HG03175 (cell line): ENCODE measurements around the gene CA7.
A peak's percentile ranks its signal among the peaks of the same experiment; 100 is the strongest.

Experiments used
- ATAC-seq: cut with Tn5 transposase; IDR thresholded peaks from one replicate; pipeline ENCODE4 v1.9.1; 2021; ENCODE audit warnings: mild to moderate bottlenecking, moderate library complexity; ENCODE audit not compliant: unreplicated experiment

Gene CA7

DNA sequence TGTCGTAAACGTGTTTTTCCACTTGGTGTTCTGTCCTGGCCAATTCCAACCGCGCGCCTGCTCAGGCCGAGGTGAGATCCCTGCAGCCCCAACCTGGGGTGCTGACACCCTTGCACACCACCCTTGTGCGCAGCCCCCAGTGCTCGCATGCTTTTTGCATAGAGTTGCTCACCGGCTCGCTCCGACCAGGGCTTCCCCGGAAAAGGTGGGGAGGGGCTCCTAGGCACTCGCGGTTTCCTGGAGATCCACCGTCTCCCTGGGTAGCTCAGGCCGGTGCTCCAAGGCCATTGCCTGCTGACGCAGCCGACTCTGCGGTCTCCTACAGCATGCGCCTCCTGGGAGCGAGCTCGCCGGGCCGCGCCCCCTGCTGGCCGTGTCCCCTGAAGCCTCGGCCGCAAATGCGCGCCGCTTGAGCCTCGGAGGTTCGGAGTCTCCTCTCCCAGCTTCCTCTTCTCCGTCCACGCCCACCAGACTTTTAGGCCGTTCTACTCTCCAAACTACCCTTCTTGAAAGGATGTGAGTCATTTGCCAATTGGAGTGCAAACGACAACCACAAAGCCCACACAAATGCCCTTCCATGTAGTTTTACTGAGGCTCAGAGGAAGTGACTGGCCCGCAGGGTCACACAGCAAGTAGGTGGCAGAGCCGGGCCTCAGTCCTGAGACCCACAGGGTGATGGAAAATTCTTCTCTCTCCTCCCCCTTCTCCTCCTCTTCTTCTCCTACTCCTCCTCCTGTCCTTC is 28.9 kb downstream of the CA7 start:
- peak; percentile 86 for ATAC-seq

DNA sequence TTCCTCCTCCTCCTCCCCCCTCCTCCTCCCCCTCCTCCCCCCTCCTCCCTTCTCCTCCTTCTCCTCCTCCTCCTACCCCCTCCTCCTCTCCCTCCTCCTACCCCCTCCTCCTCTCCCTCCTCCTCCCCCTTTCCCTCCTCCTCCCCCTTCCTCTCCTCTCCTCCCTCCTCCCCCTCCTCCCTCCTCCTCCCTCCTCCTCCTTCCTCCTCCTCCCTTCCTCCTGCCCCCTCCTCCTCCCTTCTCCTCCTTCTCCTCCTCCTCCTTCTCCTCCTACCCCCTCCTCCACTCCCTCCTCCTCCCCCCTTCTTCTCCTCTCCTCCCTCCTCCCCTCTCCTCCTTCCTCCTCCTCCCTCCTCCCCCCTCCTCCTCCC is 29.5 kb downstream of the CA7 start:
- no peak for ATAC-seq

DNA sequence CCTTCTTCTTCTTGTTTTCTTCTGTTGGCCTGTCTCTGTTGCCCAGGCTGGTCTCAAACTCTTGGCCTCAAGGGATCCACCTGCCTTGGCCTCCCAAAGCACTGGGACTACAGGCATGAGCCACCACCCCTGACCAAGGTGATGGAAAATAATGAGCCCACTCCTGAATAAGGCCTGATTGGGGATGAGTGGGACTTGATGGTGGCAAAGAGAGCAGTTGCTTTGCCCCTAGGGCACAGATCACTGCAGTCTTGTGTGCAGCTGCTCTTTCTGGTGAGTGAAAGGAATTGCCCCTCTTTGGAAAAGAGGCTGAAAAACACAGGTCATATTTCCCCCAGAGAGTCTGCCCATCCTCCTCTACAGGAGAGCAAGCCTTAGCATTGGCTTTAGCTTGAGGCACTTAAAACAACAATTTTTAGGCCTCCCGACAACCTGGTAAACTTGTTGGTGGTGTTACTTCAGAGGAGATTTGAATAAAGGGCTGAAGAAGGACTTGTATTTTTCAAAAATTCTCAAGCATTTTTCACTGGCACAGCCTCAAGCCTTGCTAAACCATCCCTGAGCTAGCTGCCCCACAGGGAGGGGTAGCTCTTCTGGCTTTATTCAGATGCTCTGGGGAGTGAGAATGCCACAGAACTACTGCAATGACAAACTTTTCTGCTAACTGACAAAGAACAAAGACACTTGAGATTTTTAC is 30.0 kb downstream of the CA7 start:
- no peak for ATAC-seq

DNA sequence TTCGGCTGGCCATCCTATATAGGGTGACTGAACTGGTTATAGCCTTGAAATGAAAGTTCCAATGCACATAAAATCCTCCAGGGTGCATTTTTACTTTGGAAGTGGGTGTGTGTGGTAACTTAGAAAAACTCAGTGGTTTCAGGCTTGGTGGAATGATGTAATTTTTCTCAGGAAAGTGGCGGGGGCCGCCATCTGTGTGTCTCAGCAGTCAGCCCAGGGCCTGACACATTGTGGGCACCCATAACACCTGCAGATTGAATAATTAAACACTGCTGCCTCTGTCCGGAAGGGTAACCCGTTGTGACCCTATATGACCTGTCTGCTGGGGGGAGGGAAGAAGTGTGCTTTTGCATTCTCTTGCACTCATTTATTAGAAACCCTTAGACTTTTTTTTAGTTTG is 33.9 kb downstream of the CA7 start:
- ATAC-seq, result peak; percentile 23

DNA sequence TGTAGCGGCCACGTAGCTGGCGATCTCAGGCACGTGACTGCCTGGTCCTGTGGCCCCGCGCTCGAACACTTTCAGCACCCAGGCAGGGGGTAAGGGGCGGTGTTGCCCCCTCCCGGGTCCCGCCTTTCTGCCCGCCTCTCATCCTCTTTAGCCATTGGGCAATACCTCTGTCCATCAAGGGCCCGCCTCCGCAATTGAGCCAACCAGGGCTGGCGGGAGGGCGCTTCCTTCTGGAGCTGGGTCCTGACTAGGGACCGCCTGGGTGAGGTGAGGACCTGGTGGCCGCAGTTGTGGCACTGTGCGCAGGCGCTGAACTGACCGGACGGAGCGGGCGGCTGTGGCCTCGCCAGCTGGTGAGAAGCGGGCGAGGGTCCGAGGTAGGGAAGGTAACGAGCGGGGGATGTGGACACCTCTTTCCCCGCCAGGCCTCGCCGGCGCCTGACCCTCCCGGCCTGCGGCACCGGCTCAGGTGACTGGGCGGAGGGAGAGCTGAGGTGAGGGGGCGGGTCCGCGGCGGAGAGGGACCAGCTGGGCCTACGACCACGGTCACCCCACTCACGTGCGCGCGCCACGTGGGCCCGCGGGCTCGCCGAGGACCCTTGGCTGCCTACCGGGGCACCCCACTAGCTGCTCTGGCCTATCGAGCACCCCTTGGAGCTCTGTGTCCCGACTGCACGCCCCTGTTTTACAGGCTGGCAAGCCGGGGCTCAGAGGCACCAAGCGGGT is 36.2 kb downstream of the CA7 start, which contains the start of gene PDP2:
TSS of gene PDP2 (plus strand) at position 228 of the 726 bp plus-strand sequence. CDS start 3,770 bp downstream, outside the sequence.
- ATAC-seq, result peak; percentile 96

DNA sequence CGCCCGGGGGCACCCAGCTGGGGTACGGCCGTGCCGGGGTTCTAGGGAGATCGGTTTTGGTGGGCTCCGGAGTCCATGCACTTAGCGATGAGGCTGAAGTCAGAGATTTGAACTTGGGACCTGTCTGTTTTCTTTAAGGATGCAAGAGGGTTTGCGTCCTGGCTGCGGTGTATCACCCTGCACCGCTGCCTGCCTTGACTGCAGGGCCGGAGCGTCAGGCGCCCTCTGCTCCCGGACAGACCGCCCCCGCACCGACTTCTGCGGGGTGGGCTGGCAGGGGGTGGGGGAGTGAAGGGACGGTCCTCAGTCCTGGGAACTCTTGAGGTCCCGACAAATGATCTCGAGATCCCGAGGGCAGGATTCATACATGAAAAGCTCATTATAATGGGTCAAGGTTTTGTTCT is 36.8 kb downstream of the CA7 start:
- peak; percentile 4 for ATAC-seq

DNA sequence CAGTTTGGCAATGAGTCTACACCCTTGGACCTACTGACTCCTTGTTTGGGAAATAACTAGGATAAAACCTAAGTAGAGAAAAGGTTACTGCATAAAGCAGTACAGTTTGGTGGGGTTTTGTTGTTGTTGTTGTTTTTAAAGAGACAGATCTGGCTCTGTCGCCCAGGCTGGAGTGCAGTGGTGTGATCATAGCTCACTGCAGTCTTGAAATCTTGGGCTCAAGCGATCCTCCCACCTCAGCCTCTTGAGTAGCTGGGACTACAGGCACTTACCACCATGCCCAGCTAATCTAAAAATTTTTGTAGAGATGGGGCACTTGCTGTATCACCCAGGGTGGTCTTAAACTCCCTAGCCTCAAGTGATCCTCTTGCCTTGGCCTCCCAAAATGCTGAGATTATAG is 37.3 kb downstream of the CA7 start:
- ATAC-seq, result no peak

DNA sequence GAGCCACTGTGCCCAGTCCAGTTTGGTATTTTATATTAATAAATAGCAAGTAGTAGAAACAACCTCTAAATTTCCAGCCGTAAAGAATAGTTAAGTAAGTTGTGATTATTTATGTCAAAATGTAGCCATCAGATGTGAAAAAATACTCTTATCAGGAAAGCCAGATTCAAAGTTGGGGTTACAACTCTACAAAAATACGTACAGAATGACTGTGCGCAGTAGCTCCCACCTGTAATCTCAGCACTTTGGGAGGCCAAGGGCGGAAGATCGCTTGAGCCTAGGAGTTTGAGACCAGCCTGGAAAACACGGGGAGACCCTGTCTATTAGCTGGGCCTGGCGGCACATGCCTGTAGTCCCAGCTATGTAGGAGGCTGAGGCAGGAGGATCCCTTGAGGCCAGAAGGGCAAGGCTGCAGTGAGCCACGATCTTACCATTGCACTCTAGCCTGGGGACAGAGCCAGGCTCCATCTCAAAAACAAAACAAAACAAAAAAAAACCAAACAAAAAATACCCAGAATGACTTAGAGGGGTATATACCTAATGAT is 37.8 kb downstream of the CA7 start:
- no peak for ATAC-seq

DNA sequence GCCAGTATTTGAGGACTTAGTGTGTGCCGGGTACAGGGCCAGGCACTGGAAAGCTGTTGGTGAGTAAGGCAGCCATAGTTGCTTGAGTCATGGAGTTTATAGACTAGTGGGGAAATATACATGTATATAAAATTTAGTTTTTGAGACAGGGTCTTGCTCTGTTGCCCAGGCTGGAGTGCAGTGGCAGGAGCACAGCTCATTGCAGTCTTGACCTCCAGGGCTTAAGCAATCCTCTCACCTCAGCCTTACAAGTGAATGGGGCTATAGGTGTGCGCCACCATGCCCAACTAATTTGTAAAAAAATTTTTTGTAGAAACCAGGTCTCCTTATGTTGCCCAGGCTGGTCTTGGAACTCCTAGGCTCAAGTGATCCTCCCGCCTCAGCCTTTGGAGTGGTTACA is 38.5 kb downstream of the CA7 start:
- ATAC-seq, result no peak

DNA sequence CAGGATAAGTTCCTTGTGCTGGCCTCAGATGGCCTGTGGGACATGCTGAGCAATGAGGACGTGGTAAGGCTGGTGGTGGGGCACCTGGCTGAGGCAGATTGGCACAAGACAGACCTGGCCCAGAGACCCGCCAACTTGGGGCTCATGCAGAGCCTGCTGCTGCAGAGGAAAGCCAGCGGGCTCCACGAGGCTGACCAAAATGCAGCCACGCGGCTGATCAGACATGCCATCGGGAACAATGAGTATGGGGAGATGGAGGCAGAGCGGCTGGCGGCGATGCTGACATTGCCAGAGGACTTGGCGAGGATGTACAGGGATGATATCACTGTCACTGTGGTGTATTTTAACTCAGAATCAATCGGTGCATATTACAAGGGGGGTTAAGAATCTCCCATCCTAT is 41.3 kb downstream of the CA7 start:
- no peak for ATAC-seq

DNA sequence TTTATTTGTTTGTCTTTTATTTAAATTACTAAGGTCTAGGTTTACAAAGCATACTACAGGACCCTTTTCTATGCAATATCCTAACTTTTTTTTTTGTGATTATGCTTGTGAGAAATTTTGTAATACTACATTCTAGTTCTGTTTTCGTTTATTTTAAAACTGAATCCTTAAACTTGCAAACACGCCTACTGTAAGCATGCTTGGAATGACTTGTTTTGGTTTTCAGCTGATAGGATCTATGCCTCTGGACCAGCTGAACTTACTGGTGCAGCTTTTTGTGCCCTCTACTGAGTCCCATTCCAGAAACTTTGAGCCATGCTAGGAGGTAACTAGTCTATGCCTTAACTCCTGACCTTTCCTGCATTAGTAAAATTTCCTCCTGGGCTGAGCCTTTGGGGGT is 42.1 kb downstream of the CA7 start:
- ATAC-seq, result no peak

DNA sequence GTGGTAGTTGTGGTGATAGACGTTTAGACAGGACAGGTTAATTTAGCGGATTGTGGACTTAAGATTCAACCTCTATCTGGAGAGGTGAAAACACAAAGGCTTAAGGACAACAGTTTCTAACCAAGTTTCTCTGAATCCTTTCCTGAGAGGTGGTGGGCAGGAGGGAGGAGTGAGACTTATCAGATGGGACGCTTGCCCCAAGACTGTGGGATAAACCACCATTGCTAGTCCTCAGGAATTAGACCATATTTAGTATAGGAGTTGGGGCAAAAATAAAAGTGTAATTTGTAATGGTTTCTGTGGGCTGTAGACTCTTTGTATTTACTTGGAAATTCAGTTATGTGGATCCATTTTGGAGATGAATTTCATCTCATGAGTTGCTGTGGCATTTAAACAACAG is 42.7 kb downstream of the CA7 start:
- no peak for ATAC-seq

DNA sequence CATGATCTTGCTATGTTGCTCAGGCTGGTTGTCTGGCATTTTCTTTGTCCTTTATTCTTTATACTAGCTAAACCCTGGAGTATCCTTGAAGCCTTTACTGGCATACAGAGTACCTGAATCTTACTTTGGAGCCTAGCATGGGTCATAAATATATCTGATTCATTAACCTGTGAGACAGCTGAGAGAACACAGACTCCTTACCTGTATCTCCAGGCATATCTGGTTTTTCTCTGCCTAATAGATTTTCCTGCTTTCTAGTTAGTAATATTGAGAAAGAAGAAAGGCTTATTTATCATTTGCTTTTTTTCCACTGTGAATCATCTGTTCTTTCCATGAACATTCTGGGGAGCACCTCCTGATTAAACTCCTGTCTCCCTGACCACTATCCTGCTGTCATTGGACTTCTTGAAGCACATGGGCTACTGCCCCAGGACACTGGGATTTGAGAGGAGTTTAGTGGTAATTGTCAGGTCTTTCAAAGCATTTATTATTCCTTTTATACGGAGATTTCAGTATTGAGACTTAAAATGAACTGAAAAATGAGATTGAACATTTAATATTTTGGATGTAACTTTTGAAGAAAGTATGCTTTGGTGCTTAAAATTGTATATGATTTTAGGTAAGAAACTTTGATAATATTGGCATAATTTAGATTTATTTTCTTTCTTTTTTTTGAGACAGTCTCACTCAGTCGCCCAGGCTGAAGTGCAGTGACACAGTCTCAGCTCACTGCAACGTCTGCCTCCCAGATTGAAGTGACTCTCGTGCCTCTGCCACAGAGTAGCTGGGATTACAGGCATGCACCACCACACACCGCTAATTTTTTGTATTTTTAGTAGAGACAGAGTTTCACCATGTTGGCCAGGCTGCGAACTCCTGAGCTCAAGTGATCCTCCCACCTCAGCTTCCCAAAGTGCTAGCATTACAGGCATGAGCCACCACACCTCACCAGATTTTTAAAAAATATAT is 44.7 kb downstream of the CA7 start:
- ATAC-seq, result no peak

DNA sequence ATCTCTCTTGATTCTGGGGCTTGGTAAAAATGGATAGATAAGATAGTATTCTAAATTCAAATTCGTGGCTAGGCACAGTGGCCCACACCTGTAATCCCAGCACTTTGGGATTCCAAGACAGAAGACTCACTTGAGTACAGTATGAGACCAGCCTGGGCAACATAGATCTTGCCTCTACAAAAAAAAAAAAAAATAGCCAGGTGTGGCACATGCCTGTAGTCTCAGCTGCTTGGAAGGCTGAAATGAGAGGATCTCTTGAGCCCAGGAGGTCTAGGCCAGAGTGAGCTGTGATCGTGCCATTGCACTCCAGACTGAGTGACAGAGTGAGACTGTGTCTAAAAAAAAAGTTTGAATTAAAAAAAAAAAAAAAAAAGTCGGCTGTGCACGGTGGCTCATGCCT is 45.4 kb downstream of the CA7 start:
- no peak for ATAC-seq

DNA sequence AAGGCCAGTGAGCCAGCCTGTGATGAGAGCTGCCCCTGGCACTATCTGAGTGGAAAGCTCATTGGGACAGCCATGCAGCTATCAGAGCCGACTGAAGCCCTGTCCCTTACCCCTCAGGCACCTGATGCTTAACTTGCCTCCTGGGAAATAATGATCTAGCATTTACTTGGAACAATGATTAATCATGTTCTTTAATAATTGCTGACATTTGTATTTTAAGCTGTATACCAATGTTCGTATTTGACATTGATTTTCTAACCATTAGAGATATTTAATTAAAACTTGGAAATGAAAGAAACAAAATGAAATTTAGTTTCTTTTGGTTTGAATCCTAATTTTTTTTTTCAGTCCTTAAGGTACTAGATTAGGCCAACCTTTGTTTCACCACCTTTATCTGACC is 46.6 kb downstream of the CA7 start:
- no peak for ATAC-seq

DNA sequence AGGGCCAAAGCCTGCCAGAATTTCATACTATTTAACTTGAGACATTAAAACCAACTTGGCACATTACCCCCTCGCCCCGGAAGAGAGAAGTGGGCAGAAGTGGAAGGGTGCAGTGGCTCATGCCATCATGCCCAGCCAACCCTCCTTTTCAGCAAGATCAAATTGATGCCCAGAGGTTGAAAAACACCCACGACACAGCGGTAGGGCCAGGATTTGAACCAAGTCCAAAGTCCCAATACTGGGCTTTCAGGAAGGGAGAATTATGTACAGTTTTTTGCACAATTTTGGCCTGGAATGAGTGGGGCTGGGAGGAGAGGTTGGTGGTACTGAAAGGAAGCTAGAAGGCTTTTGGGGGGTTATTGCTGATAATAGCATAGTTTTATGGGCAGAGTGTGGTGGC is 47.1 kb downstream of the CA7 start:
- ATAC-seq, result no peak

DNA sequence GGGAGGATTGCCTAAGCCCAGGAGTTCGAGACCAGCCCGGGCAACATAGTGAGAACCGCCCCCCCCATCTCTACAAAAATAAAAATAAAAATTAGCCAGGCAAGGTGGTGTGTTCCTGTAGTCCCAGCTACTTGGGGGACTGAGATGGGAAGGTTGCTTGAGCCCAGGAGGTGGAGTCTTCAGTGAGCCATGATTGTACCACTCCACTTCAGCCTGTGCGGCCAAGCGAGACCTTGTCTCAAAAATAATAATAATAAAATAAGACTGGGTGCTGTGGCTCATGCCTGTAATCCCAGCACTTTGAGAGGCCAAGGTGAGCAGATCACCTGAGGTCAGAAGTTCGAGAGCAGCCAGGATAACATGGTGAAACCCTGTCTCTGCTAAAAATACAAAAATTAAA is 47.6 kb downstream of the CA7 start:
- ATAC-seq, result no peak

DNA sequence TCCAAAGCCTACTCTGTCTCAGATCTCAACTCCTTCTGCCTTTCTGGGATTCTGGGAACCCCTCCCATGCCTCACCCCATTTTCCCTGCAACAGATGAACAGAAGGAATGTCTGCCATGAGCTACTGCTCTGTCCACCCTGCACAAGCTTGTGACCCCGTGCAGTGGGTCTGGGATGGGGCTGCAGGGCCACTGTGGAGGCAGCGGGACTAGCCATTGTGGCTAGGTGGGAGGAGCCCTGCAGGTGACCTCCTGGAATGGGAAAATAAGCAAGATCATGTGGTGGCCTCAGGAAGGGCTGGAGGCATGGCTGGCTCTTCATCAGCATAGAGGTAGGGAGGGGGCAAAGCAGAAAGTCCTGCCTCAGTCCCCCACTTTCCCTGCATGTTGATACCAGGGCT is 49.8 kb downstream of the CA7 start:
- ATAC-seq, result no peak

DNA sequence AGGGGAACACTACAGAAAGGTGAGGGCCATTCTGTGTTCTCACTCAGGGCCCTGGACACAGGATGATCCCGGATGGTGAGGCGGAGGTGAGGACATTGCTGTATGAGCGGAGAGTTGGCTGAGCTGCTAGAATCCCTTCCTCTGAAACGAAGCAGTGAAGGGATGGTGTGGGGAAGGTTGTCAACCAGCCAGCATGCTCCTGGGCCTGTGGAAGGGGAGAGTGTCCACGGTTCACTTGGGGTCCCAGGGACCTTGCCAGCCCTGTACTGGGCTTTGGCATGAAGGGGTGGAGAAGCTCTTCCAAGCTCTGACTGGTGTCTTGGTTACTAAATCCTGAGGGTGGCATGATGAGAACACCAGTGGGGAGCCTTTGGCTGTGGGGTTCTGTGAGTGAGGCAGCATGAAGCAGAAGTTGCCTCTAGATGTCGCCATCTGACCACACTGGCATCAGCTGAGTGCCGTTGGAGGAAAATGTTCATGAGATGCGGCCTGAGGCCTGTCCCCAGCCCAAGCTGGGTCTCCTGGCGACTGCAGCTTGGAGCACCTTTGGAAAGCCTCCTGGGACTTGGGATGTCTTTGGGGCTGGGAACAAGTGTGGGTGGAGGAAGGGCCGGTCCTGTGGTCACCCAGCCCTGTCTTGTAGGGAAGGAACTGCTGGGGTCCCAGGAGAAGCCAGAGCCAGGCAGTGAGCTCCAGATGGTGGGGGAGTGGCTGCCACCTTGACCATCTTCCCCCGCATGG is 50.9 kb downstream of the CA7 start:
- ATAC-seq, result no peak

DNA sequence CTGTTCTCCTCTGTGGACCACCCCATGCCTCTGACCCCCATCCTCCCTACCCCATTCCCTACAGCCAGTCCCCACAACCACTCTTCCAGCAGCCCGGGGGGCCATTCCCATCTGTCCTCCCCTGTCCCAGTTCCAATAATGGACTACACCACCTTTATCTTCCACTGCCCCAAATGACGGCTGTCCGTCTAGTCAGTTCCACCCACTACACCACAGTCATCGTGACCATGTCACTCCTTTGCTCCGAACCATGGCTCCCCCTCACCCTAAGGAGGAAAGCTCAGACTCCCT is 51.4 kb downstream of the CA7 start:
- no peak for ATAC-seq
